ENCODE results near the gene SEMA3G.

SEMA3G gene

GRCh38 chr3:52435246-52436101 is 9.4 kb downstream of the SEMA3G start:
- no peak overlapping the region for H3K27ac ChIP-seq
- TF ChIP-seq CTCF (IDR thresholded peaks at IDR 0.05) = no peak
- TF ChIP-seq ZFX (IDR thresholded peaks at IDR 0.05; ENCODE audit: borderline replicate concordance) = no peak

DNA sequence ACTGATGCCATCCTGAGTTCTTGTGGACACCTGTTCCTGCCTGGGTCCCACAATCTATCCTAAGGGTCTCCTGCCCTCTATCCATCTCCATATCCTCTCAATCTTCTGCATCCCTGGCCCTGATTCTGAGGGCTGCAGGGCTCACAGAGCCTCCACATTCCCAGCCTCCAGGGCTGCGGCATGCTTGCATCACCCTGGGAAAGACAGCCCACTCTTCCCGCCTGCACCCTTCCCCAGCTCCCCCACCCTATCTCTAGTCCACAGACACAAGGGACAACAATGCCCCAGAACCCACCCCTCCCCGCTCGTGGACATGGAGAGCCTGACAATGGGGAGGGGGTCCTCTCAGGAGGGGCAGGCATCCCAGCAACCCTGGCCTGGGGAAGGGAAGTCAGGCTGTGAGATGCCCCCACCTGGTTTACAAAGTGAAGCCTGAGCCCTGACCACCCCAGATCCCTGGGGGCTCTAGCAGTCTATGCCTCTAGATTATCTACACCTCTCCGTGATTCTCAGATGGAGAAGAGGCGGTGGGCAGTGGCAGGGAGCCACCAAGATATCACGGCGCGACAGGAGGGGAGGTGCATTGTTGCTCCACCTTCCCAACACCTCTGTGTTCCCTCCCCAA is 10.3 kb downstream of the SEMA3G start:
- TF ChIP-seq ZFX (IDR thresholded peaks at IDR 0.05; ENCODE audit: borderline replicate concordance) (no peak), CTCF (IDR thresholded peaks at IDR 0.05) (no peak)
- H3K27ac ChIP-seq = no peak overlapping the region

DNA sequence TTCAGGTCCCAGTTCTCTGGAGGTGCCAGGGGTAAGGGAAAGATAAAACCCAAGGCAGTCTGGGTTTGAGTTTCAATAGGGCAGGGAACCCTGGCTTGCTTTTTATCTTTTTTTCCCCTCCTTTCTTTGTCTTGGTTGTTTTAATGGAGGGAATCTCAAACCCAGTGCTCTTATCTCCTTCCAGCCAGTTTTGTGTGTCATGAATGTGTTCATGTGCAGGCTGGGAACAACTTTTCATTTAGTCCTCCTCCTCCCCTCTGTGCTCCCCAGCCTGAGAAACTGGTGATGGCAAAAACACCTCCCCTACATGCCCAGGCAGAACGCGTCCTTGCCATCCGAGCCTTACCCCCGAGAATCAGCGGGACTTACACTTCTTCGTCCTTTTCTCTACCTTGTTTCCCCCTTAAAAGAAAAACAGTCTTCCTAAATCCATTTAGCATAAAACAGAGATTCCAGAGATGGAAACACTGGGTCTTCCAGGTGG is 10.9 kb downstream of the SEMA3G start:
- TF ChIP-seq CTCF (IDR thresholded peaks at IDR 0.05) (no peak), ZFX (IDR thresholded peaks at IDR 0.05; ENCODE audit: borderline replicate concordance) (no peak)
- H3K27ac ChIP-seq = no peak overlapping the region

DNA sequence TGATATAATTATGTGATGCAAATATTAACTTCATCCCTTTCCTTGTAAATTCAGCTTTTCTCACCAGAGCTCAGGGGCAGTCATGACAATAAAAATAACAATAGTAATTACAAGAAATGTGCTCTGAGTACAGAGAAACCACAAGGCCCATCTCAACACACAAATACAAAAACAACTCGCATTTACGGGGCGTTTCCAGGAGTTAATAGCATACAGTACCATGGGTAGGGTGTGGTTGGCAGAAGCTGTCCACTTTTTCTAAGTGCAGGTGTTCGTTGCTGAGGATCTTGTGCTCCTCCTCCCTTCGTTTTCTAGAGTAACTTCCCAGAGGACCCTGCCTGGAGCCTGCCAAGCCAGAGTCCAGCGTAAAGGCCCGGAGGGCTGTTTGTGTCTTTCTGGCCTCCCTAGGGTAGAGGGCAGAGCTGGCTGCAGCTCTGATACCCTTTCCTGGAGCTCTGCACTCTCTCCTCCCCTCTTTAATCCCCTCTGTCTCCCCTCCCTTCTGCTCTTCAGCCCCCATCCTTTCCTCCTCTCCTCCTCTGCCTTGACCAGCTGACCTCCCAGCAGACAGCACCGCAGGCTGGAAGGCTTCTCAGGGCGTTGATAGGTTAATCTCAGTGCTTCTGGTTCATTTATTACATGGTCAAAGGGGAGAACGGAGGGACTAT is 11.4 kb downstream of the SEMA3G start:
- TF ChIP-seq CTCF (IDR thresholded peaks at IDR 0.05) (no peak), ZFX (IDR thresholded peaks at IDR 0.05; ENCODE audit: borderline replicate concordance) (no peak)

DNA sequence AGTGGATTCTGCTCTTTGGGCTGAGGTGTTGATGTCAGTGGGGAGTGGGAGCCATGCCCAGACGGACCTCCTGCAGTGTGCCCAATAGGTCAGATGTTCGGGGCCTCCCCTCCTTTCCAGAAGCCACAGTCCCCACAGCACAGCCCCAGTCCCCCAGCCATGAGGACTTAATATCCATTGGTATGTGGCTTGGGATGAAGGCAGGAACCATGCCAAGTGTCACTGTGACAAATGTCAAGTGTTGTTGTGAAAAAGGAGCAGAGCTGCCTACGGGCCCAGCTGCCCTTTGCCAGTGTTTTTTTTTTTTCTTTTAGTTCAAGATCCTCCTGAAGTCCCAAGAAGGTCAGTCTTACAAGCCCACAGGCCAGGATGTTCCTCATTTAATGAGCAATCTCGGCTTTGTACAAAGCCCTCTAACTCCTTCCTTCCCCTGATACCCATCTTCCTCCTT is 12.2 kb downstream of the SEMA3G start:
- TF ChIP-seq CTCF (IDR thresholded peaks at IDR 0.05) = no peak
- TF ChIP-seq ZFX (IDR thresholded peaks at IDR 0.05; ENCODE audit: borderline replicate concordance) = no peak
- no peak overlapping the region for H3K27ac ChIP-seq

More for the DNA sequence above, 11.4 kb downstream of the SEMA3G start:
- no peak overlapping the region for H3K27ac ChIP-seq

GRCh38 chr3:52432225-52432624 is 12.7 kb downstream of the SEMA3G start:
- H3K27ac ChIP-seq = no peak overlapping the region
- TF ChIP-seq ZFX (IDR thresholded peaks at IDR 0.05; ENCODE audit: borderline replicate concordance) (no peak), CTCF (IDR thresholded peaks at IDR 0.05) (no peak)
